ENCODE data around the gene SLC6A1. TPM values are rescaled to one million over a fixed set of nuclear protein-coding genes. Genes with fewer than 3 reads are reported as not detected.

SLC6A1 gene
- total RNA-seq, 1 experiment from 2014 or later, result not detected

DNA sequence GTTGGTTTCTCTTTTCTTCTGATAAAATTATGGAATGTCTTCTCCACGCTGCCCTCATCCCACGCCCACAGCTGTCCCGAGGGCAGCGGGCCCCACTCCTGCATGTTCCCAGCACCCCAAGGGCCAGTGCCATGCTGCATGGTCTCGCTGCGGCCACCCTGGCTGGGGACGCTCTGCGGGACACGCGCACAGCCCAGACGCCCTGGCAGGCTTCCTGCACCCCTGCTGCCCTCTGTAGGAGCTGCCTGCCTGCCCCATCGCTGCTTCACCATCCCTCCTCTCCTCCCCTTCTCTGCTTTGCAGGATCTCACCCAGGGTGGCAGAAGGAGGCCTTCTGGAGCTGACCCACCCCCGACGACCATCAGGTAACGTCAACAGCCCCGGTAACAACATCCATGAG, 22.8 kb downstream of the SLC6A1 start:
- Histone ChIP-seq H3K27ac (ENCODE audit: low read depth, low read length) (no peak overlapping the region), H4K20me1 (ENCODE audit: insufficient read depth) (no peaks in the 10 kb centered on the region), H3K9me3 (ENCODE audit: control insufficient read depth in 1 of 2, insufficient read depth in 1 of 2, low read depth in 1 of 2, low read length in 2 of 2) (no peaks in the 10 kb centered on the region), H3K4me3 (replicated peaks in 1 of 2; ENCODE audit: low read depth in 1 of 2, low read length in 2 of 2) (no peak overlapping the region), H2AFZ (ENCODE audit: low read depth, low read length, poor library complexity, severe bottlenecking) (no peak overlapping the region), H3K27me3 (ENCODE audit: insufficient read depth, low read length) (peaks cover 17% of the 10 kb centered on the region; the same call in 1 of the 2 replicates), H3K9me2 (ENCODE audit: insufficient read depth) (no peaks in the 10 kb centered on the region), H3K4me2 (ENCODE audit: low read length) (no peak overlapping the region), H3K36me3 (ENCODE audit: control insufficient read depth in 1 of 2, insufficient read depth in 2 of 2, low read length in 2 of 2) (no peaks in the 10 kb centered on the region), H3K4me1 (ENCODE audit: control insufficient read depth in 1 of 2, insufficient read depth in 2 of 2, low read length in 2 of 2) (no peaks in the 10 kb centered on the region), H3K9ac (ENCODE audit: low read length) (no peak overlapping the region), H3K79me2 (ENCODE audit: insufficient read depth, low read length) (no peaks in the 10 kb centered on the region)
- DNase-seq (ENCODE audit: low read depth, low spot score) (no peak), ATAC-seq (no peak)
- ChIA-PET POLR2A (no interaction called here), RAD21 (ENCODE audit: low non-redundant PET in 1 of 2, low total read pairs in 2 of 2, uncharacterized antibody in 2 of 2, unreplicated experiment in 2 of 2) (no interaction called here), CTCF (no interaction called here)
- intact Hi-C loops (cut with micrococcal nuclease), result no loop called here
- no TSS peak for BruUV-seq (replicated peaks)
- TF ChIP-seq POLR2AphosphoS5 (IDR thresholded peaks at IDR 0.05; ENCODE audit: low read depth, low read length) (no peak), EZH2phosphoT487 (IDR thresholded peaks at IDR 0.05; ENCODE audit: borderline replicate concordance) (no peak), ELF1 (IDR thresholded peaks at IDR 0.05; ENCODE audit: borderline replicate concordance, low read depth) (no peak), RAD21 (IDR thresholded peaks at IDR 0.05; ENCODE audit: low read depth) (no peak), JUND (IDR thresholded peaks at IDR 0.05) (no peak), POLR2A (IDR thresholded peaks at IDR 0.05; ENCODE audit: borderline replicate concordance, extremely low read depth, insufficient read depth, insufficient read length) (no peak), ZNF274 (IDR thresholded peaks at IDR 0.05; ENCODE audit: low read depth, low read length) (no peak), REST (IDR thresholded peaks at IDR 0.05; ENCODE audit: low read depth) (no peak)
- TF ChIP-seq, protein P1, sequence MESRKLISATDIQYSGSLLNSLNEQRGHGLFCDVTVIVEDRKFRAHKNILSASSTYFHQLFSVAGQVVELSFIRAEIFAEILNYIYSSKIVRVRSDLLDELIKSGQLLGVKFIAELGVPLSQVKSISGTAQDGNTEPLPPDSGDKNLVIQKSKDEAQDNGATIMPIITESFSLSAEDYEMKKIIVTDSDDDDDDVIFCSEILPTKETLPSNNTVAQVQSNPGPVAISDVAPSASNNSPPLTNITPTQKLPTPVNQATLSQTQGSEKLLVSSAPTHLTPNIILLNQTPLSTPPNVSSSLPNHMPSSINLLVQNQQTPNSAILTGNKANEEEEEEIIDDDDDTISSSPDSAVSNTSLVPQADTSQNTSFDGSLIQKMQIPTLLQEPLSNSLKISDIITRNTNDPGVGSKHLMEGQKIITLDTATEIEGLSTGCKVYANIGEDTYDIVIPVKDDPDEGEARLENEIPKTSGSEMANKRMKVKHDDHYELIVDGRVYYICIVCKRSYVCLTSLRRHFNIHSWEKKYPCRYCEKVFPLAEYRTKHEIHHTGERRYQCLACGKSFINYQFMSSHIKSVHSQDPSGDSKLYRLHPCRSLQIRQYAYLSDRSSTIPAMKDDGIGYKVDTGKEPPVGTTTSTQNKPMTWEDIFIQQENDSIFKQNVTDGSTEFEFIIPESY (IDR thresholded peaks at IDR 0.05; ENCODE audit: extremely low read depth, insufficient replicate concordance, low read length), result no peak
- TF ChIP-seq, protein P2, sequence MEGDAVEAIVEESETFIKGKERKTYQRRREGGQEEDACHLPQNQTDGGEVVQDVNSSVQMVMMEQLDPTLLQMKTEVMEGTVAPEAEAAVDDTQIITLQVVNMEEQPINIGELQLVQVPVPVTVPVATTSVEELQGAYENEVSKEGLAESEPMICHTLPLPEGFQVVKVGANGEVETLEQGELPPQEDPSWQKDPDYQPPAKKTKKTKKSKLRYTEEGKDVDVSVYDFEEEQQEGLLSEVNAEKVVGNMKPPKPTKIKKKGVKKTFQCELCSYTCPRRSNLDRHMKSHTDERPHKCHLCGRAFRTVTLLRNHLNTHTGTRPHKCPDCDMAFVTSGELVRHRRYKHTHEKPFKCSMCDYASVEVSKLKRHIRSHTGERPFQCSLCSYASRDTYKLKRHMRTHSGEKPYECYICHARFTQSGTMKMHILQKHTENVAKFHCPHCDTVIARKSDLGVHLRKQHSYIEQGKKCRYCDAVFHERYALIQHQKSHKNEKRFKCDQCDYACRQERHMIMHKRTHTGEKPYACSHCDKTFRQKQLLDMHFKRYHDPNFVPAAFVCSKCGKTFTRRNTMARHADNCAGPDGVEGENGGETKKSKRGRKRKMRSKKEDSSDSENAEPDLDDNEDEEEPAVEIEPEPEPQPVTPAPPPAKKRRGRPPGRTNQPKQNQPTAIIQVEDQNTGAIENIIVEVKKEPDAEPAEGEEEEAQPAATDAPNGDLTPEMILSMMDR (IDR thresholded peaks at IDR 0.05 in 2 of 3, conservative IDR thresholded peaks at IDR 0.05 in 1 of 3; ENCODE audit: borderline replicate concordance in 1 of 3, insufficient read depth in 1 of 3, low read depth in 2 of 3, low read length in 2 of 3), result no peak

All from HCT116 (cell line).